Measurements from ENCODE around the gene KRTAP1-3.
"Not testable (repeated sequence)": the region's sequence is repeated elsewhere in the genome, so short reads cannot be mapped to it uniquely, and the experiment has no call there.

Gene KRTAP1-3

GRCh38 chr17:41042953-41043352, 8.3 kb upstream of the KRTAP1-3 start (continued):
- TF ChIP-seq FEZF1 (tag by site-specific recombination; IDR thresholded peaks at IDR 0.05) = no peak

GRCh38 chr17:41040783-41041571, 6.3 kb upstream of the KRTAP1-3 start, which contains the start of gene KRTAP1-1:
KRTAP1-1 (minus strand) TSS chr17:41041450; CDS start chr17:41041397, 53 bp downstream.
- H3K4me3 ChIP-seq (ENCODE audit: low read depth, low read length); H3K9me3 ChIP-seq (ENCODE audit: control insufficient read depth, insufficient read depth, low read depth, low read length); H3K36me3 ChIP-seq (ENCODE audit: control insufficient read depth in 2 of 2, insufficient read depth in 1 of 2, low read length in 2 of 2); H3K27ac ChIP-seq (ENCODE audit: extremely low read depth, low read depth, low read length); POLR2A ChIA-PET; H3K4me1 ChIP-seq (ENCODE audit: control insufficient read depth, insufficient read depth, low read length): not testable (repeated sequence)
- 0 out of 2 replicates have a peak, but pooled peaks have one; percentile 29 for TF ChIP-seq SCRT2 (tag by site-specific recombination; IDR thresholded peaks at IDR 0.05)
- CTCF ChIA-PET = interaction anchor here (0.6 to 0.7 kb wide), 3 partner anchors 164 to 472 kb away, joined by 3 to 4 read pairs (median 3); no protein-coding TSS in a partner anchor

- ChIA-PET POLR2A (no interaction called here), CTCF (interaction anchor here (0.5 to 1.0 kb wide), 3 partner anchors 9 to 314 kb away, joined by 3 read pairs; no protein-coding TSS in a partner anchor)
- Histone ChIP-seq H3K27ac (ENCODE audit: extremely low read depth, low read depth, low read length) (no peak overlapping the region), H3K4me1 (ENCODE audit: control insufficient read depth, insufficient read depth, low read length) (no peaks in the 10 kb centered on the region), H3K36me3 (ENCODE audit: control insufficient read depth in 2 of 2, insufficient read depth in 1 of 2, low read length in 2 of 2) (no peaks in the 10 kb centered on the region), H3K9me3 (ENCODE audit: control insufficient read depth, insufficient read depth, low read depth, low read length) (no peaks in the 10 kb centered on the region), H3K4me3 (ENCODE audit: low read depth, low read length) (no peak overlapping the region)
- TF ChIP-seq ZNF549 (tag by site-specific recombination; IDR thresholded peaks at IDR 0.05) (no peak), ZNF76 (tag by site-specific recombination; IDR thresholded peaks at IDR 0.05; ENCODE audit: borderline replicate concordance, low read depth) (no peak)
Measured at GRCh38 chr17:41037853-41038350, 3.2 kb upstream of the KRTAP1-3 start.

GRCh38 chr17:41029633-41030245, 4.9 kb downstream of the KRTAP1-3 start, which contains the start of gene KRTAP1-4:
KRTAP1-4 (minus strand) TSS chr17:41030195; CDS start chr17:41030078, 117 bp downstream.
- H3K9me3 ChIP-seq (ENCODE audit: control insufficient read depth, insufficient read depth, low read depth, low read length) = no peaks in the 10 kb centered on the region

More at GRCh38 chr17:41029633-41030245, 4.9 kb downstream of the KRTAP1-3 start, which contains the start of gene KRTAP1-4:
- no peaks in the 10 kb centered on the region for H3K36me3 ChIP-seq (ENCODE audit: control insufficient read depth in 2 of 2, insufficient read depth in 1 of 2, low read length in 2 of 2)
- no peak within 1 kb of the TSS for H3K4me3 ChIP-seq (ENCODE audit: low read depth, low read length)
- CTCF ChIA-PET = interaction anchor here (0.5 to 1.4 kb wide), 4 partner anchors 9 to 633 kb away, joined by 3 to 4 read pairs (median 3); no protein-coding TSS in a partner anchor
- no peaks in the 10 kb centered on the region for H3K4me1 ChIP-seq (ENCODE audit: control insufficient read depth, insufficient read depth, low read length)
- no peak within 1 kb of the TSS for H3K27ac ChIP-seq (ENCODE audit: extremely low read depth, low read depth, low read length)
- POLR2A ChIA-PET = no interaction called here
- no peak for TF ChIP-seq ZNF132 (tag by site-specific recombination; IDR thresholded peaks at IDR 0.05; ENCODE audit: borderline replicate concordance)
- no peak for TF ChIP-seq ZNF112 (tag by site-specific recombination; IDR thresholded peaks at IDR 0.05)
- TF ChIP-seq ZNF433 (tag by site-specific recombination; IDR thresholded peaks at IDR 0.05; ENCODE audit: low read depth) = no peak
- no peak for TF ChIP-seq HOXA7 (CRISPR knock-in tag; IDR thresholded peaks at IDR 0.05; ENCODE audit: borderline replicate concordance)
- TF ChIP-seq ZNF610 (tag by site-specific recombination; IDR thresholded peaks at IDR 0.05; ENCODE audit: borderline replicate concordance) = no peak
- TF ChIP-seq ZNF843 (tag by site-specific recombination; IDR thresholded peaks at IDR 0.05) = no peak
- no peak for TF ChIP-seq ZBTB21 (tag by site-specific recombination; IDR thresholded peaks at IDR 0.05)
- no peak for TF ChIP-seq TRIM28 (IDR thresholded peaks at IDR 0.05; ENCODE audit: borderline replicate concordance, low read length)
- TF ChIP-seq ZNF48 (tag by site-specific recombination; IDR thresholded peaks at IDR 0.05) = no peak
- no peak for TF ChIP-seq ZNF830 (tag by site-specific recombination; IDR thresholded peaks at IDR 0.05; ENCODE audit: low read depth)
- no peak for TF ChIP-seq ZNF280C (tag by site-specific recombination; IDR thresholded peaks at IDR 0.05)
- no peak for TF ChIP-seq ZFHX2 (tag by site-specific recombination; conservative IDR thresholded peaks at IDR 0.05)
- no peak for TF ChIP-seq ZNF645 (tag by site-specific recombination; IDR thresholded peaks at IDR 0.05)

Measured in HEK293 (cell line).